Measurements from ENCODE around the gene CFAP99.
"Not testable (repeated sequence)": the region's sequence is repeated elsewhere in the genome, so short reads cannot be mapped to it uniquely, and the experiment has no call there.

CFAP99 gene

DNA sequence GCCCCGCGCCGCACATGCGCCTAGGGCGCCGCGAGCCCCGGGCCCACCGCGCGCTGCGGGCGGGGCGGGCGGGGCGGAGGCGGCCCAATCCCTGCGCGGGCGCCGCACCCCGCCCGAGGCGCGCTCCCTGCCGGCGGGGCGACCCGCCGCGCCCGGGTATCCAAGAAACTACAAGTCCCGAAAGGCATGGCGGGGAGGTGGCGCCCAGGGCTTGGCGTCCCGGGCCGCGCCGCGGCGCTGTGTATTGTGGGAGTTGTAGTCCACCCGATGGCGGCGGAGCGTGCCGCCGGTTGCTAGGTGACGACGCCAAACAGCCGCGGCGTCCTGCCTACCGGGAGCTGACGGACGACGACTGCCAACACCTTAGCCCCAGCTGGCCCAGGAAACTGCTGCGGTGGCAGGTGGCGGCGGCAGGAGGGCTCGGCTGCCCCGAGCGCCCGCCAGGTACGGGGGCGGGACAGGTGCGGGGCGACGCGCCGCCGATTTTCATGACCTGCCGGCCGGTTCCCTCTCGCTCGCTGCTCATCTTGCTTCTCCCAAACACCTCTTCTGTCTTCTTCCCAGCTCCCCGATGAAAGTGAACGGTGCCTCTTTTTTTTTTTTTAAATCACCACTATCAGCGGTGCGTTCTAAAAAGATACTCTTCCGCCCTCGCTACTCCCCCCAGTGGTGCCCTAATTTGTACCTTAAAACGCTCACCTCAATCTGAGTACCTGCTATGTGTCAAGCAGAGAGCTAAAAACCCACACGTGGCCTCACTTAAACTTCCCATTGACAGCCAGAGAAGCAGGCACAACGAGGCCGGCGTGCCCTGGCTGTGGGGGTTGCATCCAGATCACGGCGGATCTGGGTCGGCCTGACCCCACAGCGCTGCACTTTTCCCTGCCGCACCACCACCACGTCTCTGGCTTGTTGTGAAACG, at the start of gene CFAP99:
Gene CFAP99 (plus strand): TSS at position 306 of the 922 bp plus-strand sequence.
- peak; percentile 89 to 93 for DNase-seq

- no peak for DNase-seq
These were observed 48.0 kb upstream of the CFAP99 start for GRCh38 chr4:2370597-2371320.

- DNase-seq = no peak
These were observed 46.8 kb upstream of the CFAP99 start for GRCh38 chr4:2371765-2372487.

DNA sequence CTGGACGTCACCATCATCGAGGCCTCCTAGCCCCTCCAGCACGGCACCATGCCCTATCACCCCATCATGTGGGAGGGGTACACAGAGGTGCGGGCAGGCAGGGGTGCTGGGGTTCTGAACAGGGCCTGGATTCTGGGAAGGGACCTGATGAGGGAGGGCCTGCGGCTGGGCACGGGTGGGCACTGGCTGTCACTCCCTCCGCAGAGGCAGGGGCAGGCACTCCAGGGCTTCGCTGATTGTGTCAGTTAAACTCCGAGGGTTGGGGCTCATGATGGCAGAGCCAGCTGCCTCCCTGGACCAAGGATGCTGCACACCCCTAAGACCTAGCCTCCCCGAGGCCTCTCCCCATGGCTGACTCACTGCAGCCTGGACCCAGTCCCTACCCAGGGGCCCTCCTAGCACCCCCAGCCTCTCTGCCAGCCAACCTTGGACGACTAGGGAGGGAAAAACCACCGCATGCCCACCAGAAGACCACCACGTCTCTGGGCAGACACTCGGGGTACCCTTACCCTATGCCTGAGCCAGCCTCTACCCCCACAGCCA, 46.2 kb upstream of the CFAP99 start:
- no peak for DNase-seq

DNA sequence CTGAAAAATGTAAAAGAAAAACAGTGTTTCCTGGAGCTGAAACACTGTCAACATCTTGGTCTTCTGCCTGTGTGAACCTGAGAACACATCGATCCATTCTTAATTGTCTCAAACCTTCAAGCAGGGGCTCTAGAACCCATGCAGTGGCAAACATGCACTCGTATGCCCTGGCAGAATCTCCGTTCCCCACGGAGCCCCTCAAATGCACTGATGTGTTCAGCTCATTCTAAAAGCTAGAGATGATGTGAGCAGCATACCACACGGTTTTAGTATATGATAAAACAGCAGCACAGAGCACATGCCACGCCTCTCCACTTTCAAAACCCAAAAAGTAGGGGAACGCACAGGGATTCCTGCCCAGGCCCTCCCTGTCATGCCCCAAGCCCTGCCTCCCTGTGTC, 45.2 kb upstream of the CFAP99 start:
- no peak for DNase-seq

- no peak for DNase-seq
These were observed 43.3 kb upstream of the CFAP99 start for GRCh38 chr4:2375427-2375826.

GRCh38 chr4:2377241-2377640, 41.5 kb upstream of the CFAP99 start:
- DNase-seq = no peak

DNA sequence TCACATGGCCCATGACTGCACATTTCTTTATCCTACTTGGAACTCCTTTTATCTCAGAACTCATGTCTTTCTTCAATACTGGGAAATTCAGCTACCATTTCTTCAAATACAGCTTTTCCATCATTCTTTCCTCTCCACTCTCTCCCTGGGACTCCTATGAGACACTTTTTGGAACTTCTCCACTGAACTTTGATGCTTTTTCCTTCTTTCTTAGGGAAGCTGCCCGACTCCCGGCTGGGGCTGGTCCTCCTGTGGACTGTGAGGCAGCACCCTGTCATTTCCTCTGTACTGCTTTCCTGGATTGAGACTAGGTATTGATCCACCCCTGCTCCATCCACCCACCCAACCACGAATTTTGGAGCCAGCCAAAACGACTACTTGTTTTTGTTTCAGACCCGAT, 40.4 kb upstream of the CFAP99 start:
- DNase-seq = no peak

DNA sequence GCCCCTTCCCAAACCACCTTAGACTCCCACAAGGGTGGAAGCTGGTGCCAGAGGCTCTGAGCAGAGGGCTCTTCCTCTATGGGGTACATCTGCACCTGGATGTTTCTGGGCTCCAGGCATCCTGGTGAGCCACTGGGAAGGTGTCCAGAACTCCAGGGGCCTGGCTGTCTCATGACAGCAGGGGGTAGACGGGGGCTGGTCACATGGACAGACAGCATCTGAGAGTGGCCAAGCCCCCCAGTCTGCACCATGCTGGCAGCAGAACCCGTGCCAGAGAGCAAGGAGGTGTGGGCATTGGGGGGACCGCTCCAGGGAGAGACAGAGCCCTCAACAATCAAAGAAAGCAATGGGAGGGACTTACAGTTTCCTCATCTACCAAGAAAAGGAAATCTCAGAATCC, 39.9 kb upstream of the CFAP99 start:
- DNase-seq = no peak

GRCh38 chr4:2380589-2380988, 38.2 kb upstream of the CFAP99 start:
- not testable (repeated sequence) for DNase-seq

- DNase-seq = not testable (repeated sequence)
These were observed 36.0 kb upstream of the CFAP99 start for GRCh38 chr4:2382769-2383202.

- not testable (repeated sequence) for DNase-seq
These were observed 35.5 kb upstream of the CFAP99 start for GRCh38 chr4:2383220-2383631.

DNA sequence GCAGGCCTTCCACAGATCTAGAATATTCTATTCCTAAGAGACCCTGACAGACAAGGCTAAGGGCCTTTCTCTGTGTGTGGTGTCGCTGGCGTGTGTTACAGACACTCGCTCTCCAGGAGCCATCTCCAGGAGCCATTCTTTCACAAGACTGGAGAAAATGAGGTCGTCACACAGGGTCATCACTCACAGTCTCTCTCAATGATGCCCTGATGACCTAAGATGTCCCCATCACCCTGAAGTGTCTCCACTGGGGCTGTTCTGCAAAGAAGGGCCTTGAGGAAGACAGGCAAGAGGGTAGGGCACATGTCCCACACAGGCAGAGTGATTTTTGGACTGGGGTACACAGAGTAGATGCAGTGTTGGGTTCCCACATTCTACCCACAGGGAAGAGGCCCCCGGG, 35.0 kb upstream of the CFAP99 start:
- DNase-seq = no peak

GRCh38 chr4:2384245-2384644, 34.5 kb upstream of the CFAP99 start:
- no peak for DNase-seq

GRCh38 chr4:2385516-2385915, 33.2 kb upstream of the CFAP99 start:
- DNase-seq = no peak

GRCh38 chr4:2386717-2387116, 32.0 kb upstream of the CFAP99 start:
- DNase-seq = no peak

GRCh38 chr4:2387218-2387617, 31.5 kb upstream of the CFAP99 start:
- DNase-seq = no peak

DNA sequence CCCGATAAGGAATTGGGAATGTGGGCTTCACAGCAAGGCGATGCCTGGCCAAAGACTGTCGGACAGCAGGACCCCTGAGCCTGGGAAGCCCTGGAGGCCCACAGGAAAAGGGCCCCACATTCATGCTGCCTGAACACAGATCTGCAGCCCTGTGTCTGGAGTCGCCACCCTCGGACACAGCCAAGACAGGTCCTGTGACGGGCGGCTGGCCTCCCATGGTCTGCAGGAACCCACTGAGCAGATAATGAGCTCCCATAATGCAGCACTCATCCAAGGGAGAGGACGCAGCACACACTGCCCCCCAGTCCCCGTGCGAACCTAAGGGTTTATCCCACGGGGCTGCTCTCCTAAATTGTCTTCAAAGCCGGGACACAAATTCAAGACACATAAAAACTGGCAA, 30.9 kb upstream of the CFAP99 start:
- DNase-seq = no peak

GRCh38 chr4:2388429-2389182, 30.1 kb upstream of the CFAP99 start:
- no peak for DNase-seq

DNA sequence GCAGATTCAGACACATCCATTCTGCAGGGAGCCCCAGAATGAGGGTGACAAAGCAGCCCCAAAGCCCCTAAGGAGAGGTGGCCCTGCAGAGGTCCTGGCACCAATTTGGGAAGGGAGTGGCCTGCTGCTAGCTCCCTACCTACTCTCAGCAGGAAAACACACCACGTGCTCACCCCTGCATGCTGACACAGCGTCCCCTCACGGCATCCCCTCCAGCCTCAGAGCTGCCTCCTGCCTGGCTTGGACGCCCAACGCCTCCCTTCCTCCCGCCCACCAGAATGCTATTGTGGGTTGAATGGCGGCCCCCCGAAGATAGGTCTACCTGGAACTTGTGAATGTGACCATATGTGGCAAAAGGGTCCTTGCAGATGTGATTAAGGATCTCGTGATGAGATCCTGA, 29.1 kb upstream of the CFAP99 start:
- DNase-seq = no peak

- DNase-seq = no peak
These were observed 28.6 kb upstream of the CFAP99 start for GRCh38 chr4:2390146-2390545.

DNA sequence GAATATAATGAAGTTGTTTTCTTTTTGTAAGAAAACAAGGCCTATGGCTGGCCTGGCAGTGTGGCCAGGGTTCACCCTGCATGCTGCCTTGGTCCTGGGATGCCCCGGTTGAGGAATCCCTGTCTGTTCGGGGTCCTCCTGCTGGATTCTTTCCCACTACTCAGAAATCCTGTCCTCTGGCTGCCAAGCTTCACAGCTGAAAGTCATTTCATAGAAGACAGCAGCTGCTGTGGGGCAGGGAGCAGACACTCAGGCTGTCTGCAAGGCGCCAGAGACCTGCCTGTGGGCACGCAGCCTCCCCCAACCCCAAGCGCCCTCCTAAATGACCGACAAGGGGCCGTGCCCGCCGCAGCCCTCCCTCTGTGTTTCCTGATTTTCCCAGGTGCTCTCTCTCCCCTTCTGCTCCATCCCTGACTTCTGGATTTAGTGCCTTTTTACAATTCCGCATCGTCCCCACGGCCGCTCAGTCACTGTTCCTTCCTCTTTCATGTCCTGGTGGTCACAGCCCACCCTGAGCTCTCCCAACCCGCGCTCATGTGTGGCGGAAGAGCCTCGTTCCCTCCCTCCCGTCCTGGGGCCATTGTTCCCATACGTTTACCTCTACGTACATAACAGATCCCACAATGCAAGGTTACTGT, 27.9 kb upstream of the CFAP99 start:
- peak; percentile 5 to 13 for DNase-seq

All from Kasumi-1 (cell line).